HG02642 (cell line): ENCODE data around the gene NTHL1.

Experiments
- ATAC-seq: cut with Tn5 transposase; IDR thresholded peaks from one replicate; pipeline ENCODE4 v1.9.1; 2021; ENCODE audit warnings: mild to moderate bottlenecking; ENCODE audit not compliant: unreplicated experiment, poor library complexity

NTHL1 gene

DNA sequence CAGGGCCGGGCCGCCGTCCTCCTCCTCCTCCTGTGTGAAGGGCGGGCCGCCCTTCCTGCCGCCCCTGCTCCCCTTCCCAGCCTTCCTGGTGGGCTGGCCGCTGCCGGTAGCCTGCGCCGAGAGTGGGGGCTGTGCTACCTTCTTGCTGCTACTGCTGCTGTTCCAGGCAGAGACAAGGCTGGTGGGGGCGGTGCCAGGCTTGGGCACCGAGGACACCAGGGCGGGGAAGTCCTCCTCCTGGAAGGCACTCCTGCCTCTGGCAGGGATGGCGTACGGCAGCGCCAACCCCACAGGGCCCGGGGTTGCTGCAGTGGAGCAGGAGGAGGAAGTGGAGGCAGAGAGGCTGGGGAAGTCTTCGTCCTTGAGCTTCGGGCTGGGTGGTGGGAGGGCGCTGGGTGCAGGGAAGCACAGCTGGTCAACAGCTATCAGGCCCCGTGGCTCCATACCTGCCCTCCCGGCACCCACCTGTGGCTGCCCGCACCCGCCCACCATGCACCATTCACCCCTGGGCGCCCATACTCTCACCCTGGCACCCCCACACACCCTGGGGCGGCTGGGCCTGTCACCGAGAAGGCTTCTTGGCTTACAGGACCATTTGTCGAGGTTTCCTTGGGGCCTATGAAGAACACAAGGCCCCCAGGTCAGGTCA, 47.6 kb downstream of the NTHL1 start:
- no peak for ATAC-seq

DNA sequence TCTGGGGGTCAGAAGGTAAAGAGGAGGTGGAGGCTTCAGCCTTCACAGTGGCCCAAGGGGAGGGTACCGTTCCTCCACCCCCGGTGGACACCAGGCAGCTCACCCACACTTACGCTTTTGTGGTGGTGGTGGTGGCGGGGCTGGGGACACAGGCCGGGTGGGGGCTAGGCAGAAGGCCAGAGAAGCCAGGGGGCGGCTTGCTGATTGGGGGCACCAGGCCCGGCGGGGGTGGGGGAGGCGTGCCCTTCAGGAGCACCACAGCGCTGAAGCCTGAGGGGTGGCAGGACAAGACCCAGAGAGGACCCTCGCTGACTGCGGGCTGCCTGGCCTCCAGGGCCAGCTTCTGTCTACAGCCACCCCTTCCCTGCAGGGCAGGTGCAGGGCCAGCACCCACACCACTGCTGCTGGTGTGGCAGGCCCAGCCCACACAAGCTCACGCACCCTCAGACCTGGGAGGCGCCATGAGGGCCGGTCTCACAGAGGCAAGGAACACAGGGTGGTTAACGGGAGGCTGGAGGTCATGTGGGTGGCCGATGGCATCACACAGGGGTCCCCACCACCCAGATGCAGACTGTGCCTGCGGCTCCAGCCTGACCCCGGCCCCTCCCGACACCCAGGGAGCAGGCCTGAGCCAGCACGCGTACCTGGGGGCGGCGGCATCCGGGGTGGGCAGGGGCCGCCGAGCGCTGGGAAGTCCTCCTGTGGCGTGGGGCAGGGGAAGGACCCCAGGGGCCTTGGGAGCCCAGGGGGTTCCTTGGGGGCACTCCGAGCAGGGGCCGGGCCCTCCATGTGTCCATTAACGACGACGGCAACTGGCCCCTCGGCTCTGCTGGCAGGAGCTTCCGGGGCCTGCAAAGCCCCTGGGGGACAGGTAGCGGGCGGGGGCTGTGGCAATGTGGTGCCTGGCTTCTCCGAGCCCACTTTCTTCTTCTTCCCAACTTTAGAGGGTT, 48.5 kb downstream of the NTHL1 start:
- ATAC-seq, result no peak

DNA sequence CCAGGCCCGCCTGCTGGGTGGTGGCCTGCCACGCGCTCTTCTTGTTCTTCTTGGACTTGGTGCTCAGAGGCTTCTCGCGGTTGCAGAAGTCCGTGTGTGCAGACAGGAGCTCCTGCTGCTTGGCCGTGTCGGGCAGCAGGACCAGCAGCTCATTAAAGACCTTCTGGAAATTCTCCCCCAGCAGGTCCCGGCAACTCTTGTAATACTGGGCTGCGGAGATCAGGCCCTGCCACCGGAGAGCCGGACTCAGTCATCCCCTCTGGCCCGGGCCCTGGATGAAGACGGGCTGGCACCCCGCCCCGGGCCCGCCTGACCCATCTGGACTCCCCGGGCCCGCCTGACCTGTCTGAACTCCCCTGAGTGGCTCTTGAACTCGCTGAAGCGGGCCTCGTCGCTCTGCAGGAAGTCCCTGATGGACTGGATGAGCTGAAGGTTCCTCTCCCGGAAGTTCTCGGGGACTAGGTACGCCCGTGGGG, 49.2 kb downstream of the NTHL1 start:
- ATAC-seq, result no peak

DNA sequence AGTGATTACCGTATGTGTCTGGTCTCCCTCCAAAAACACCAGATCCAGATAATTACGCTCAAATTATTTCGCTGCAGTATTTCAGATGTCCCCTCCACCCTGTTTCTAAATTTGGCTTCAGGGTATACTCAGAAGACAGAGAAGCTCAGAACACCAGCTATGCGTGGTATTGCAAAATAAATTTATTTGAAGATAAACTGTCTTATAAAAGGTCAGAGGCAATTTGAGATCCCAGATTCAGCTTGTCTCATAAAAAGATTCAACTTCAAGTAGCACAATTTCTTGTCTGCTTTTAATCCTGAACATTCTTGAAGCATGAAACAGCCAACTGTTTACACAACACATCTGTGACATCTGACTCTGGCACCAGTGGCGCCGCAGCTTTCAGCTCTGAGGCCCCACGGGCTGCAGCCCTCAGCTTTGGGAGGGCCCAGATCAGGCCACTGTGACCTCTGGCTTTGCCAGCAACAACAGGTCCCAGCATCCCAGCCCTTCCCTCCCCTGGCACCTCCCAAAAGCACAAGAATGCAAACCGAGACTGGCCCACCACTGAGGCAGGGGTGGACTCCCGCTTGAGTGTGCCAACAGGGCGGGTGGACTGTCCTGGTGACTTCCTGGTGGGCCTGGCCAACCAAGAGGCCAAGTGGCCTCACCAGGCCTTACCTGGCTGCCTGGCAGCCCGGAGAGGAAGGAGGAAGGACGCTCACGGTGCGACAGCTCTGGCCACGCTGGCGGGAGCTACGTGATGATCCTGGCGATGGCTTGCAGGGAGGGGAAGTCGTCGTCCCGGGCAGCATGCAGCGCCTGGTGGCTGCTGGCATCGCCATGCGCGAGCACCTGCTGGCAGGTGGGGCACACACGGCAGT, 49.9 kb downstream of the NTHL1 start:
- ATAC-seq, result no peak

DNA sequence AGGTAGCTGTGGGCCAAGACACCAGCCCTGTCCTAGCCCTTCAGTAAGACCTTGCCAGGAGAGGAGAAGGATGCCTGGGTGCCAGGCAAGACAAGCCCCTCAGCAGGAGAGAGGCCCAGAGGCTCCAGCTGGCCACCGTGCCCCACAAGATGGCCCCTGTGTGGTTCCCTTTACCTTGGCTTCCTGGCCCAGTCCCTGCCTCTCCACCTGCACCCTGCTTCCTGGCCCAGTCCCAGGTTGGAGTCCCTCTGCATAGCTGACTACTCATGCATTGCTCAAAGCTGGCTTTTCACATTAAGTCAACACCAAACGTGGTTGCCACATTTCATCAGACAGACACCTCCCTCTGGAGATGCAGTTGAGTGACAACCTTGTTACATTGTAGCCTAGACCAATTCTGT, 53.9 kb downstream of the NTHL1 start:
- no peak for ATAC-seq

DNA sequence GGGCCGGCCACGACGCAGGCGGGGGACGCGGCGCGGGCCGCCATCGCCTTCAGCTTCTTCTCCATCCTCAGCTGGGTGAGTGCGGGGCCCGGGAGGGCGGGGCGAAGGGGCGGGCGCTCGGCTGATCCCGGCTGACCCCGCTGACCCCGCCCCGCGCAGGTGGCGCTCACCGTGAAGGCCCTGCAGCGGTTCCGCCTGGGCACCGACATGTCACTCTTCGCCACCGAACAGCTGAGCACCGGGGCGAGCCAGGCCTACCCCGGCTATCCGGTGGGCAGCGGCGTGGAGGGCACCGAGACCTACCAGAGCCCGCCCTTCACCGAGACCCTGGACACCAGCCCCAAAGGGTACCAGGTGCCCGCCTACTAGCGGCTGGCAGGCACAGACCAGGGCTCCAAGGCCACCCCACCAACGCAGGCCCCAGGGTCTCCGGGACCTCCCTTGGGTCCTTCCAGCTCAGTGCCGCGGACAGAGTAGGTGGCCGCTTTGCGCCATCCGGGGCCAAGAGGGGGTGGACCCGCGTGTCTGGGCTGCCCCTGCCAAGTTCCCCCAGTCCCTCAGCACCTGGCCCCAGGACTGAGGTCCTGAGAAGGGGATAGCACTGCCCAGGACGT, 54.8 kb downstream of the NTHL1 start:
- ATAC-seq, result no peak

DNA sequence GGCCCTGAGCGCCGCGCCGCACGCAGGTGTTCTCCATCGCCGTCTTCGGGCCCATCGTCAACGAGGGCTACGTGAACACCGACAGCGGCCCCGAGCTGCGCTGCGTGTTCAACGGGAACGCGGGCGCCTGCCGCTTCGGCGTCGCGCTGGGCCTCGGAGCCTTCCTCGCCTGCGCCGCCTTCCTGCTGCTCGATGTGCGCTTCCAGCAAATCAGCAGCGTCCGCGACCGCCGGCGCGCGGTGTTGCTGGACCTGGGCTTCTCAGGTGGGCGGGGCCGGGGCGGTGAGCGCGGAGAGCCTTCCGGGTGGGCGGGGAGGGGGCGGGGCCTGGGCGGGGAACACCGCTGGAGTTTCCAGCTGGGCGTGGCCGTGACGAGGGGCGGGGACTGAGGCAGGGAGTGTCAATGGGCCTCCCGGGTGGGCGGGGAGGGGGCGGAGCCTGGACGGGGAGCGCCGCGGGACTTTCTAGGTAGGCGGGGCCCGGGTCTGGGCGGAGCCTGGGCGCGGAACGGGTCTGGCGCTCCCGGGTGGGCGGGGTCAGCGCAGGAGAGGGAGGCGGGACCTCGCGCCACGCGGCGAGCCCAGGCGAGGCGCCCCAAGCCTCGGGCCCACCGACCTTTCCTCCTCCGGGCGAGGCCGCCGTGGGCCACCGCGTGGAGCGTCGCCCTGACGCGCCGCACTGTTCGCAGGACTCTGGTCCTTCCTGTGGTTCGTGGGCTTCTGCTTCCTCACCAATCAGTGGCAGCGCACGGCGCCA, 55.5 kb downstream of the NTHL1 start:
- peak; percentile 52 for ATAC-seq

DNA sequence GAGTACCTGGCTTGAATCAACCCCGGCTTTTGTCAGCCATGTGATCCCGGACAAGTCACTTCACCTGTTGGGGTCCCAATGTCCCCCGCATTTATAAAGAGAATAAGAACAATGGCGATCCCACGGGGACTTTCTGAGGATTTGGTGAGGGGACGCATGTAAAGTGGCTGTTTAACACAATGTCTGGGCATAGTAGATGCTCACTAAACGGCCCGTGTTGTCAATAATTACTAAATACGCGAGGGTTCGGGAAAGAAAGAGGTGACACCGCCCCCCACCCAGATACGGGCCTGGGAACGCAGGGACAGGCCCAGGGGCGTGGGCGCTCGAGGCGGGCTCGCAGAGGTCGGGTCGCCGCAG, 56.1 kb downstream of the NTHL1 start:
- no peak for ATAC-seq

DNA sequence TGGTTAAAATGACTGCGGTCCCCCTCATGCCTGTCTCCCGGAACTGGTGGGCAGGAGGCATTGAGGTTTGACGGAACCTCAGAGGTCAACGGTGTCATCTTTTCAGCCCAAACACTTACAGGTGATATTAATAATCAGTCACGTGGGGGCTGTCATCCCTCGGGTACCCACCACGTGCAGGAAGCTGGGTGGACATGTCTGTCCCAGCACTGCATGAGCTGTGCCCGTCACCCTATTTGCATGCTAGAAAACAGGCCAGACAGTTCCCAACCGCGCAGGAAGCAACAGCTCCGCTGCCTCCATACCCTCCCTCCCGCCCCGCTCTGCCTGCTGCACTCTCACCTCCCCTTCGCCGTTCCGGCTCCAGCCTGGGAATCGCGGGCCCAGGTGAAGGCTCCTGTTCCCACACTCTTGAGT, 56.5 kb downstream of the NTHL1 start:
- ATAC-seq, result peak; percentile 31

DNA sequence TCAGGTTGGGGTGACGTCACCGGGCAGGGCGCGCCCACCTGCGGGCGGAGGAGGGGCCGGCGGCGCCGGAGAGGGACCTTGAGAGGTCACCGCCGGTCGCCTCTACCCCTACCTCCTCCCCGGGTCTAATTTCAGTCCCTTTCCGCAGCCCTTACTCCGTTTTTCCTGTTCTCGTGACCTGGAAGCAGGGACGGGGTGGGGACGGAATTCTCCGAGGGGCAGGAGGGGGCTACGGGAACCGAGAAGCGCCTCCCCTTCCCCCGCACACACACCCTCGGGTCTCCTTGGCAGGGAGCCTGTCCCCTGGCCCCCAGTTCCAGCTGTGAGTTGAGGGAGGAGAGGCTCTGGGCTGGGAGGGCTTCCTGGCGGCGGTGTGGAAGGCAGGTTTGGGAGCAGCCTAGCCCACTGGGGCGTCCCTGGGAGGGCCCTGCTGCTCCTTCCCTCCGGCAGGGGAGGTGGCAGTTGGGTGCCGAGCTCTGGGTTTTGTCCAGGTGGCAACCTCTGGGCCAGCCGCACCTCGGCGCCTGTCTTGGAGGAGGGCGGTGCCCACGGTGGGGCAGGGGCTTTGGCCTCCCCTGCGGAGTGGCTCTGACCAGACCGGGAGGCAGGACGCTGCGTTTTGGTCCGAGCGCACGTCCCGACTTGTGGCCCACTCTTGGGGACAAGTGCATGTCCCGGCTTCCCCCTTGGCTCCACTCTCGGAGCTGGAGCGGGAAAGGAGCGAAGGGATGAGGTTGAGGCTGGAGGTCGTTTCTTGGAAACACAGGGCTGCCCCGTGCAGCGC, 57.1 kb downstream of the NTHL1 start:
- peak; percentile 3 for ATAC-seq

DNA sequence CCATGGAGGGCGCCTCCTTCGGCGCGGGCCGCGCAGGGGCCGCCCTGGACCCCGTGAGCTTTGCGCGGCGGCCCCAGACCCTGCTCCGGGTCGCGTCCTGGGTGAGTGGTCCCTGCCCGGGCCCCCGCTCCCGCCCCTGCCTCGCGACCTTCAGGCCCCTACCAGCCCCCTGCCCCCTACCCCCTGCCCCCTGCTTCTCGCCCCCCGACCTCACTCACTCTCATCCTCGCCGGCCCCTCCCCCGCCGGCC, 57.6 kb downstream of the NTHL1 start:
- ATAC-seq, result no peak
